AG20443 (cell line): ENCODE data around the gene TP53BP2.
"Not testable (repeated sequence)": the region's sequence is repeated elsewhere in the genome, so short reads cannot be mapped to it uniquely, and the experiment has no call there.

Experiments
- DNase-seq: peaks from one replicate; pipeline ENCODE4 v3.0.0; 2012; ENCODE audit warnings: low spot score, mixed read lengths

TP53BP2 gene

DNA sequence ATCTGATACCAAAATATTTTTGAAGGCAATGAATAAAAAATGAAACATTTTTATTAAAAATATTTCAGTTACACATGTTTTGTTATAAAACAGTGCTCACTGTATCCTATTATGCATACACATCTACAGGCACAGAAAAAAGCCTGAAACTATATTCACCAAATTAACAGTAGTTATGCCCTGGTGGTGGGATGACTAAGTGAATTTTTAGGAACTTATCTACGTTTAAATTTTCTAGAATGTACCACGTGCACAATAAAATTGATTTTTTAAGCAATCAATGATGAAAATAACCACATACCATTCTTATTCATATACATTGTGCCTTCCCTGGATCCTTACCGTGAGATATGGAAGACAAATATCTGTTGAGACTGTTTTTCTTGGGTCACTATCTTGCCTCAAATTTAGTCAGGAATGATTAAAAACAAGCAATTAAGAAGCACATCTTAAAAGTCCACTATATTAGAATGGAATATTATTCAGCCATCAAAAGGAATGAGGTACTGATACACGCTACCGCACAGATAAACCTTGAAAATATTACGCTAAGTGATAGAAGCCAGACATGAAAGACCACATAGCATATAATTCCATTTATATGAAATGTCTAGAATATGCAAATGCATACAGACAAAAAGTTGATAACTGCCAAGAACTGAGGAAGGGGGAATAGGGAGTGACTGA is 17.4 kb downstream of the TP53BP2 start:
- no peak for DNase-seq

- DNase-seq, result no peak
Measured at GRCh38 chr1:223827193-223827663, 18.5 kb downstream of the TP53BP2 start.

DNA sequence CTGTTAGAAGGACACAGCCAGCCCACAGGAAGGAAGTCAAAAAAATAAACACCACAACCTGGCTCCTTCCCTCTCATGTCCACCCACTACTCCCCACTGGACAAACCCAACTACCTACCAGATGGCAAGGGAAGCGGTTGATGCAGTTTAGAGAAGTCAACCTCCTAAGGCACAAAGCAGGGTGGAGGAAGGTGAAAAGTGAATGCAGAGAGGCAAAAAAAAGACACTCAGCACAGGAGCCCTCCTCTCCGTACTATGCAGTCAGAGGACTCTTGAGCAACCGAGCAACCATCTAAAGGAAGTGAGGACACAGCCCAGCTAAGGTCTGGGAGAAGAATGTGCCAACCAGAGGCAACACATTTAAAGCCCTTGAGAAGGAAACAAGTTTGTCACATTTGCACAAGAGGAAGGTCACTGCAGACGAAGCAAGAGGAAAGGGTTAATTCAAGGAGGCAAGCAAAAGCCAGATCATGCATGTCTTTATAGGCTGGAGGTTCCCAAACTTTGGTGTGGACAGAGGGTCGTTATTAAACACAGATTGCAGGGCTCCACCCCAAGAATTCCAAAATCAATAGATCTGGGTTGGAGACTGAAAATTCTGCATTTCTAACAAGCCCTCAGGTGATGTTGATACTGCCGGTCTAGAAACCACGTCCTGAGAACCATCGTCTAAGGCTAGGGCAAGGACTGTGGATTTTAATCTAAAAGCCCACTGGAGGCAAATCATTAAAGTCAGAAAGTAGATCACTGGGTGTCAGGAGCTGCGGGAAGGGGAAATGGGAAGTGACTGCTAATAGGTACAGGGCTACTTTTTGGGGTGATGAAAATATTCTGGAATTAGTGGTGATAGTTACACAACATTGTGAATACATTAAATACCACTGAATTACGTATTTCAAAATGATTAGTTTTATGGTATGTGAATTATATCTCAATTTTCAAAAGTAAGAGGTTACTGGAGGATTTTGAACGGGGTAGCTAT is 19.7 kb downstream of the TP53BP2 start:
- no peak for DNase-seq

GRCh38 chr1:223824712-223825111 is 21.0 kb downstream of the TP53BP2 start:
- no peak for DNase-seq

DNA sequence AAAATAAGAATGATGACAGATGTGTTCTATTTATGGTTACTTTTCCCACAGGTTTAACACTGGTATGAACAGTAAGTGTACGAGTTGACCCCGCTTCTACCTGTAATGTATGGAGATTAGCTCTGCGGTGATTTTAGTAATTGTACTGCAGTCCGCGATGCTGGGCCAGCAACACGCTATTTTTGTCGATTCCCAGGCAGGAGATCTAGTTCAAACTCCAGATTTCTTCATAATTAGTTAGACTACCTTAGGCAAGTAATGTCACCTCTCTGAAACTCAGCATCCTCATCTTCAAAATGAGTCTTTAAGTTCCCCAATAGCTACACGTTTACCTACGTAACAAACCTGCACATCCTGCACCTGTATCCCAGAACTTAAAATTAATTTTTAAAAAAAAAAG is 21.5 kb downstream of the TP53BP2 start:
- DNase-seq, result no peak

- no peak for DNase-seq
Measured at GRCh38 chr1:223820971-223821370, 24.8 kb downstream of the TP53BP2 start.

DNA sequence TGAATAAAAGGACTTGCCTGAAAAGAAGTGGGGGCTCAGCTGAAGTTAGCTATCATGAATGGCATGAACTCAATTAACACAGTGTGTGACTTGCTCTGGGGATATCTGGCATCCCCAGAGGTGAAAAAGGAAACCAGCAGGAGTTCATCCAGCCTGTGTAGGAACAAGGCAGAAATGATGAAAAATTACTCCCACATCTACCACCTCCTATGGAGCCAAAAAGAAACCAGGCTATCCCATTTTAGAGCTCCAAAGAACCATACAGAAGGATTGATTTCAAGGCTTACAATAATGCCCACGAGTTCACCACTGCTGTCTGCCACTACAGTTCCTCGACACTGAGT is 25.3 kb downstream of the TP53BP2 start:
- DNase-seq, result no peak

DNA sequence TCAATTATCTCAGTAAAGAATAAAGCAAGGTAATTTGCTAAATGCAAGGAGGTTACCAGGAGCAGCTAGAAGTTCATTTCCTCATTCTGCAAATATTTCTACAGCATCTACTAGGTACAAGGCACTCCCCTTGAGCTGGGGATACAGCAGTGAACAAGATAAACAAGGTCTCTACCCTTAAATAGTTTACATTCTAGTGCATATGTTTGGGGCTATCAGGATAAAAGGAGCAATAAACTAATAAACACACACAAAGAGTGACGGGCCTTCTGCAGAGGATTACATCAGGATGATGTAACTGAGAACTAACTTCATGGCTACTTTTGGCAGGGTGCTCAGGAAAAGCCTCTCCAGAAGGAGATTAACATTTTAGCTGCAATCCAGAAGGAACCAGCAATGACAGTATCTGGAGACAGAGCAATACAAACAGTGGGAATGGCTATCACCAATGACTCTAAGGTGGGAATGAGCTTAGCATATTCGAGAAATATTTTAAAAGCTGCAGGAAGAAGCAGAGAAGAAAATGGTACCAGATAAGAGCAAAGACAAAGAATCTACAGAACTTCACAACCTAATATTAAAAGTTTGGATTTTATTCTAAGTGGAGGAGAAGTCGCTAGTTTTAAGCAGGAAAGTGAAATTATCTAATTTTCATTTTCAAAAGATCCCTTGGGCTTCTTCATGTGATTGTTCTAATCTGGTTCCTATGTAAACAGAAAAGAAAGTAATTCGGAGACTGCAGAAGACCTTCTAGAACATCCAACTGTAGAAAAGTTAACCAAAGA is 25.8 kb downstream of the TP53BP2 start:
- DNase-seq, result peak; percentile 41

DNA sequence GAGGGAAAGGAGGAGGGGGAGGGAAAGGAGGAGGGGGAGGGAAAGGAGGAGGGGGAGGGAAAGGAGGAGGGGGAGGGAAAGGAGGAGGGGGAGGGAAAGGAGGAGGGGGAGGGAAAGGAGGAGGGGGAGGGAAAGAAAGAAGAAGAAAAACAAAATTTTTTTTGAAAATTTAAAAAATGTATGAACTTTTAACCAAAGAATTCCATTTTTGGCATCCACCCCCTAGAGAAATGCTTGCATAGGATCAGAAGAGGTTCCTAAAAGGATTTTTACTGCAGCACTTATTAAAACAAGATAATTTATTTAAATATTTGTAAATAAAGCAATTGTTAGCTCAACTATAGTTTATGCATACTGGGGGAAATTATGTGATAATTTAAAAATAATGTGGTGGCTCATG is 28.5 kb downstream of the TP53BP2 start:
- not testable (repeated sequence) for DNase-seq

DNA sequence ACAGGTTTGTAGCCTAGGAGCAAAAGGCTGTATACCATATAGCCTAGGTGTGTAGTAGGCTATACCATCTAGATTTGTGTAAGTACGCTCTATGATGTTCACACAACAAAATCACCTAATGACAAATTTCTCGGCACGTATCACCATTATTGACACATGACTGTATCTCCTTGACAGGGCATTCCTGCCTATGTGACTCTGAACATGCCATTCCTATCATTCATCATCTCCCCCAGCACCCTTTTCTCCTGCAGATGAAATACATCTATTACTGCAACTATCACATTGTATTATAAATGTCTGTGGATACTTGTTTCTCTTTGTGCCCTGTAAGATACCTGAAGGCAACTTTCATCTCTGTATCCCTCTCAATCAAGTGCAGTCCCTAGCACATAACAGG is 29.9 kb downstream of the TP53BP2 start:
- DNase-seq, result no peak

- no peak for DNase-seq
Measured at GRCh38 chr1:223815020-223815853, 30.5 kb downstream of the TP53BP2 start.

DNA sequence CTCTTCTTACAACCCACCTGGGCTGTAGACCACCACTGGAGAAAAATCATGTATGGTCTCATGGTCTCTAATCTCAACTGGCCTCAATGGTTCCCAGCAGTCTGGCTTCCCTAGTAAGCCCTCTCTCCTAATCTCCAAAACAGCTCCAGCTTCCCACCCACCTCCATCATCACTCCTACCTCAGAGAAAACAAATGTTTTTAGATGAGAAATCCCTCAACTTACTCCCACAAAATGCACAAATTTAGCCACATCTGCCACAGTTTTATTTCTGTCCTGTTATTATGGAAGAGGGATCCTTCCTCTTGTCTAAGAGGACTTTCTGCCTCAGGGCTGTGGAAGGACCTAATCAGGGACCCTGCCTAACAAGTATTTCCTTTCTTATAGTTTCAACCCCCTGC is 32.1 kb downstream of the TP53BP2 start:
- no peak for DNase-seq

GRCh38 chr1:223811634-223812101 is 34.1 kb downstream of the TP53BP2 start:
- DNase-seq, result no peak

- no peak for DNase-seq
Measured at GRCh38 chr1:223810586-223810985, 35.2 kb downstream of the TP53BP2 start.

GRCh38 chr1:223809905-223810304 is 35.8 kb downstream of the TP53BP2 start:
- DNase-seq, result not testable (repeated sequence)

GRCh38 chr1:223803211-223803610 is 42.5 kb downstream of the TP53BP2 start:
- no peak for DNase-seq

- DNase-seq, result no peak
Measured at GRCh38 chr1:223802602-223803001, 43.1 kb downstream of the TP53BP2 start.

DNA sequence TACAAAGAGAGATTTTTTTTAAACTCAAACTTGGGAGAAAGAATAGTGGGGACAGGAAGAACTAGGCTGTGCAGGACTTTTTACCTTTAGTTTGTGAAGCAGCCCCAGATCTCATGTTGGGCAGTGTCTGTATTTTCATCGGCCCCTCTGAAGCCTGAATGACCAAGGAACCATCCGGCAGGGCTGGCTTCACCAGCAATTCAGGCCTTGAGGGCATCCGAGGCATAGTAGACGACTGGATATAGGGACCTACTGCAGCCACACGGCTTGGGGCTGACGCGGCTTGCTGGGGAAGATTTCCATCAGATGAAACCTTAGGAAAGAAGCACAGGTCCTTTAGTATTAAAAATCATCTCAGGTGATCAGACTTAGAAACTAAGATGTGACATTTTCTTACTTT is 43.7 kb downstream of the TP53BP2 start:
- DNase-seq, result no peak

DNA sequence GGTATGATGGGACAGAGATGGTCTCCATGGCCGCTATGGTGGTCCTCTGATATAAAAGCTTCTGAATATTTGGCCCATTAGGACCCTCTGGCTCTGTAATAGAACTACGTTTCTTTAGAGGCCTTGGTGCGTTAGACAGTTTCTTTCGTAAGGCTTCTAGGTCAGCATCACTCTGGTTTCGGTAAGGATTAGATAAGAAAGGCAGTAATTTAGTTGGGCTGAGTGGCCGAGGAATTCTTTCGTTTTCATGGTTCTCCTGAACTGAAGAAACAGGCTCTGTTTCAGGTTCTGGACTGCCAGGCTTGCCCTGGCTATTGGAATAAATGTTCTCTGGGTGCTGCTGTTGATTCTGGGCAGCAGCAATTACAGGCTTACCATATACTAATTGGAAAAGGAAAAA is 49.5 kb downstream of the TP53BP2 start:
- no peak for DNase-seq

GRCh38 chr1:223794136-223794880 is 51.4 kb downstream of the TP53BP2 start:
- no peak for DNase-seq

GRCh38 chr1:223793716-223794115 is 52.0 kb downstream of the TP53BP2 start:
- DNase-seq, result no peak
